Endothelial cell of umbilical vein (primary cell): ENCODE measurements around the gene PCDHB16.

Experiments
- EZH2 ChIP-seq: IDR thresholded peaks from 2 replicates; pipeline ENCODE4 v1.6.1; 2012; ENCODE audit warnings: borderline replicate concordance, low read depth, mild to moderate bottlenecking, moderate library complexity, low read length, inconsistent platforms; ENCODE audit not compliant: severe bottlenecking
- FOS ChIP-seq: IDR thresholded peaks from 2 replicates; pipeline ENCODE4 v1.6.1; 2011; ENCODE audit warnings: mild to moderate bottlenecking, low read length, moderate library complexity, borderline replicate concordance; ENCODE audit not compliant: insufficient read depth
- GATA2 ChIP-seq: IDR thresholded peaks from 2 replicates; pipeline ENCODE4 v1.7.0; 2011; ENCODE audit warnings: low read depth, mild to moderate bottlenecking, moderate library complexity, mixed read lengths, low read length; ENCODE audit not compliant: insufficient read length, insufficient read depth
- JUN ChIP-seq: IDR thresholded peaks from 2 replicates; pipeline ENCODE4 v1.6.1; 2011; ENCODE audit warnings: borderline replicate concordance, low read depth; ENCODE audit not compliant: insufficient read length, insufficient read depth
- MYC ChIP-seq: IDR thresholded peaks from one replicate; pipeline ENCODE4 v1.6.1; 2011; ENCODE audit warnings: mild to moderate bottlenecking, low read depth, low read length
- POLR2A ChIP-seq: IDR thresholded peaks from 2 replicates; pipeline ENCODE4 v1.6.1; 2012; ENCODE audit warnings: low read depth, mild to moderate bottlenecking, control low read depth, low read length
- POLR2AphosphoS5 ChIP-seq: IDR thresholded peaks from 2 replicates; pipeline ENCODE4 v1.6.1; 2012; ENCODE audit warnings: low read depth, mild to moderate bottlenecking, control low read depth, low read length, moderate library complexity; ENCODE audit not compliant: insufficient read depth
- TF ChIP-seq, protein P1 (sequence below), 2 donors: IDR thresholded peaks; 1 replicate in 1 of 2; 2 replicates in 1 of 2; pipeline ENCODE4 v1.5.1; 2011; ENCODE audit warnings: low read length in 2 of 2, mild to moderate bottlenecking in 2 of 2, moderate library complexity in 2 of 2, control low read depth in 1 of 2, inconsistent platforms in 1 of 2, low read depth in 1 of 2; ENCODE audit not compliant: insufficient read depth in 1 of 2; ENCODE audit errors: extremely low read depth in 1 of 2
- TF ChIP-seq, protein P2 (sequence below): IDR thresholded peaks from 2 replicates; pipeline ENCODE4 v1.6.1; 2011; ENCODE audit not compliant: insufficient read depth, insufficient read length

DNA sequence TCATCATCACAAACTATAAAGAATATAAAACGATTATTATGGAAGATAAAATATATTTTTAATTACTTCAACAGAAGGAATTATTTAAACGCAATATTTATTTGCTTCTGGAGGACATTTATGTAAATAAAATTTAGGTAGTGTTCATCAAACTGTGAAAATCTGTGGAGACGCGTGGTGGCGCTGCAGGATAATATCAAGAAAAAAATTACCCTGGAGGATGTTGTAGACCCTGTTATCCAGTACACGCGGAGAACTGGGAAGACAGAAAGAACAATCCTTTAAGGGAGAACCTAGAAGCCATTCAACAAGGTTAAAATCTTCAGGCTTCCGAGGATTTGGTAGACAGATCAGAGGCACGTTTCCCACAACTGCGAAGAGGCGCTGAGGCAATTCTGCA lies 26.3 kb downstream of the PCDHB16 start, which contains the start of gene PCDHB12:
- TF ChIP-seq, protein P1, sequence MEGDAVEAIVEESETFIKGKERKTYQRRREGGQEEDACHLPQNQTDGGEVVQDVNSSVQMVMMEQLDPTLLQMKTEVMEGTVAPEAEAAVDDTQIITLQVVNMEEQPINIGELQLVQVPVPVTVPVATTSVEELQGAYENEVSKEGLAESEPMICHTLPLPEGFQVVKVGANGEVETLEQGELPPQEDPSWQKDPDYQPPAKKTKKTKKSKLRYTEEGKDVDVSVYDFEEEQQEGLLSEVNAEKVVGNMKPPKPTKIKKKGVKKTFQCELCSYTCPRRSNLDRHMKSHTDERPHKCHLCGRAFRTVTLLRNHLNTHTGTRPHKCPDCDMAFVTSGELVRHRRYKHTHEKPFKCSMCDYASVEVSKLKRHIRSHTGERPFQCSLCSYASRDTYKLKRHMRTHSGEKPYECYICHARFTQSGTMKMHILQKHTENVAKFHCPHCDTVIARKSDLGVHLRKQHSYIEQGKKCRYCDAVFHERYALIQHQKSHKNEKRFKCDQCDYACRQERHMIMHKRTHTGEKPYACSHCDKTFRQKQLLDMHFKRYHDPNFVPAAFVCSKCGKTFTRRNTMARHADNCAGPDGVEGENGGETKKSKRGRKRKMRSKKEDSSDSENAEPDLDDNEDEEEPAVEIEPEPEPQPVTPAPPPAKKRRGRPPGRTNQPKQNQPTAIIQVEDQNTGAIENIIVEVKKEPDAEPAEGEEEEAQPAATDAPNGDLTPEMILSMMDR (IDR thresholded peaks at IDR 0.05; ENCODE audit: extremely low read depth in 1 of 2, insufficient read depth in 1 of 2, low read depth in 1 of 2, low read length in 2 of 2): no peak
- no peak for TF ChIP-seq MYC
- TF ChIP-seq JUN: no peak
- no peak for TF ChIP-seq POLR2A
- TF ChIP-seq POLR2AphosphoS5: no peak
- no peak for TF ChIP-seq EZH2
- TF ChIP-seq, protein P2, sequence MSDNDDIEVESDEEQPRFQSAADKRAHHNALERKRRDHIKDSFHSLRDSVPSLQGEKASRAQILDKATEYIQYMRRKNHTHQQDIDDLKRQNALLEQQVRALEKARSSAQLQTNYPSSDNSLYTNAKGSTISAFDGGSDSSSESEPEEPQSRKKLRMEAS: no peak
- no peak for TF ChIP-seq FOS
- TF ChIP-seq GATA2: no peak
